GM18520 (cell line): ENCODE results near the gene SMIM27.
A peak's percentile ranks its signal among the peaks of the same experiment; 100 is the strongest.

Source experiments
- ATAC-seq: cut with Tn5 transposase; IDR thresholded peaks from one replicate; pipeline ENCODE4 v1.9.1; 2021; ENCODE audit not compliant: unreplicated experiment

SMIM27 gene

DNA sequence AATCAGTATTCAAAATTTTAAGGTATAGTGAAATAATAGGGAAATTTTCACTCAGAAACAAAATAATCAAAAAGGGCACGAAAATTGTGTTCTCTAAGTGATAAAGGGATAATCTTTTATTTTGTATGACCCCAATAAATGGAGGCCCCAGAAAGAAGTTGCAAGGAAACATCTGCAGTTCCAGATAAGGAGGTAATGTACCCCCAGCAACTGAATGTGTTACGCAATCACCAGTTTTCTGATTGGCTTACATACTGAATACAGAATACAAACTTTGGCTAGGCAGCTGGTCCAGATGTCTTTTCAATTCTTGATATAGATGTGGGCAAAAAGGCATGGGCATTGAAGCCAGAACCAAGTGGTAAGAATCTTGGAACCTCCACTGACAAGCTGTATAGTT, 2.0 kb downstream of the SMIM27 start:
- no peak for ATAC-seq

DNA sequence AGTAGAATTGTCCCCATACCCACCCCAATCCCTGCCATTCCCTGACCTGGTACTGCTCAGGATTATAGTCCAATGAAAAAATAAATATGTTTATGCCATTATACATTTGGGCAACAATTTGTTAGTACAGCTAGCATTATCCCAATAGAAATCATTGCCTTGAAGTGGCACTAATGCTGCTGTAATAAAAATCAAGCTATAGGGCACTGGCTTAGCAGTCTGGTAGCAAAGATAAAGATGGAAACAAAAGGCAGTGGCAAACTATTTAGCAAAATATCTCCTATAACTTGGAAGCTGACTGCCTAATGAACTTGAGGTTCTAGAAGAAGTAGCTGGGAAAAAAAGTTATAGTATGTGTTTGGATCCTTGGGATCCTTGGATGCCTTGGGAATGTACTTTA, 2.5 kb downstream of the SMIM27 start:
- no peak for ATAC-seq

DNA sequence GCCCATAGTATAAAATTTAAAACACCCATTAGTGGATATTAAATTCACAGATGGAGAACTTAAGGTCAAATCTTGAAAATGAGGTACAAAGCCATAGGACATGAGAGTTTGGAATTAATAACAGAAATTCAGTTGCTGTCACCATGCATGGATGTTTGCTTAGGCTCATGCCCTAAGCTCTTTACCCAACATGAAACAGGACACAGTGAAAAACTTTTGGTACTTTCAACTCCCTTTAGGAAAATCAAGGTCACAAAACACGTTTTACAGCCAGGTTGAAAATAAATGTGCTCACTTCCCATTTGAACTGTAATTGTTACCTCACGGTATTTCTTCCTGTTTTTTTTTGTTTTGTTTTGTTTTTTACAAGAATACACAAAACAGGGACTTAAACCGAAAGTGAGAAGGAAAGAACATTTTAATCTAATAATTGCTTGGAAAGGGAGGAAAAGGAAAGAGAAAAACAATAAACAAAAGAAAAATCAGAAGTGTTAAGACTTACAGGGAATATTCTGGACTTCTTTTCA, 6.3 kb downstream of the SMIM27 start:
- ATAC-seq: no peak

DNA sequence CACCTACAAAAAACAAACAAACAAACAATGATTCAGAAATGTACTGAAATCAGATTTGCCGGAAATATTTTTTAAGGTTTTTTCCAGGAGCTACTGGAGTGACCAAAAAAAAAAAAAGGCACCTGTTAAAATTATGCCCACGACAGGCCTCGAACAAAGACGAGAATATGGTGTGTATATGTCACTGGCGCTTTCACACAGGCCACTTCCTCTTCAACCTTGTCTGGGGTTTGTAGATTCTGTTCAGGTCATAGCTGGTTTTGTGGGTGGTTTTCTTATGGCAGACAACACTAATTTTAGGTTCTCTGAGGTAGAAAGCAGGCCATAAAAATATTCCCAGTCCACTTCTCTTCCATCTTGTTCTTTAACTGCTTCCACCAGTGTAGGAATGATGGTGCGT, 13.8 kb downstream of the SMIM27 start:
- ATAC-seq: no peak

DNA sequence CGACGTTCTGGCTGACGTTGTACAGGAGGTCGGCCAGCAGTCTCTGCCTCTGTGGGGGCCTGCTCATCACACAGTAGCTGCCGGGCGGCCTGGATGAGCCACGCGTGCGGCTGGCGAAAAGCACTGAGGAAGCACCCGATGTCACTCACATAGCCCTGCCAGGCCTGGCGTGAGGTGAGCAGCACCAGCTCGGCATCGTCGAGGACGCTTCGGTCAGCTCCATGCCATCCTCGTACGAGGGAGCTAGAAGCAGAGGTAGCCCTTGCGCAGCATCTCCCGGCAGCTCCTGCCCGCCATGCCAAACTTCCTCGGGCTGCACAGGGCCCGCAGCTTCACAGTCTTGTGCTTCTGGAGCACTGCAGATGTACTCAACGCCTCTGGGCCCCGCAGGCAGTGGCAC, 14.6 kb downstream of the SMIM27 start:
- no peak for ATAC-seq

DNA sequence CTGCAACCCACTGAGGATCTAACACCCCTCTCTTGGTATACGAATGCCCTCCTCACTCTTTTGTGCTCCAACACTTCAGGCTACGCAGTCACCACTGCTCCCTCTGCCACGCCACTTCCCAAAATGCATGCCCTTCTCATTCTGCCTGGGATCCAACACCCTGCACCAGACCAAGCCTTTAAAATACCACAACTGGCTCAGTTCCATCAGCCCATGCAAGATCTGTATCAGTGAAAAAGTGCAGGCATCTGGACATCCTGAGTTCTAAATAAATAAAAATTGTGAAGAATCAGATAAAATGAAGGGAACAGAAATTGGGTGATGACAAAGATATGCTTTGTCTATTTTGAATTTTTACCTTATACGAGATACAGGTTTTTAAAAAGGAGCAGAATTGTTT, 18.1 kb downstream of the SMIM27 start:
- no peak for ATAC-seq

DNA sequence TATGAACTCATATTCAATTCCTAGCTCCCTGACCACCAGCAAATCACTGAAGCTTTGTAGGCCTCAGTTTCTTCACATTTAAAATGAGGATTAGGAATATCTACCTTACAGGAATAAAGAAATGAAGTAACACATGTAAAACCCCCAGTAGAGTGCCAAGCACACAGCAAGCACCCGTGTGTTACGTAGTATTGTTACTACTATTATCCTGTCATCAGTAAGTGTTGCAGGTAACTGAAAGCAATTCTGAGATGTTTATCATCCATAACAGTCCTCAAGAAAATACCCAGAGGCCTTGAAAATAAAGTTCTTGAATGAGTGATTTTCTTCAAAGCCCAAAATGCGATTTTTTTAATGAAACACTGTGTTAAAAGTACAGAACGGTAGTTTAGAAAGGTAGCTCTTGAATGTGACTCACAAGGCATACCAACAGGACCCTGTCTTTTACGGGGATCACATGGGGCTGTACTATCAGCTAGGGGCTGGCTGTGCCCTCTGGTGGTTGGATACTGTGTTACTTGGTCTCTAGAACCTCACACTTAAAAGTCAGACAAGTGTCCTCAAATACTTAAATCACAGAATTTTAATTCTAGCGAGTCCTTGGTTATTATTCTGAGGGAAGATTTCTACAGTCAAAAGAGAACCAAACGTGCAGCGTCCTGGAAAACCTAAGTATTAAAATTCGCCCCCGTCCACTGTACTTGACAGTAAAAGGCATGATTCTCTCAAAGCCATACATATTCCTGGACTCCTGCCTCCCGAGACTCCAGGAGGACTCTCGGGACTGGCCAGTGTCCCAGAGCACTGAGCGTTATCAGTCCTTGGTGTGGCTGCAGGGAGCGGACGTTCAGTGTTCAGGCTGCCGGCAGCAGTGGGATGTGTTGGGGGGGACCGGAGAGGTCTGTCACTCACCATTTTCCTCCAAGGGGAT, 20.1 kb downstream of the SMIM27 start:
- peak; percentile 91 for ATAC-seq

DNA sequence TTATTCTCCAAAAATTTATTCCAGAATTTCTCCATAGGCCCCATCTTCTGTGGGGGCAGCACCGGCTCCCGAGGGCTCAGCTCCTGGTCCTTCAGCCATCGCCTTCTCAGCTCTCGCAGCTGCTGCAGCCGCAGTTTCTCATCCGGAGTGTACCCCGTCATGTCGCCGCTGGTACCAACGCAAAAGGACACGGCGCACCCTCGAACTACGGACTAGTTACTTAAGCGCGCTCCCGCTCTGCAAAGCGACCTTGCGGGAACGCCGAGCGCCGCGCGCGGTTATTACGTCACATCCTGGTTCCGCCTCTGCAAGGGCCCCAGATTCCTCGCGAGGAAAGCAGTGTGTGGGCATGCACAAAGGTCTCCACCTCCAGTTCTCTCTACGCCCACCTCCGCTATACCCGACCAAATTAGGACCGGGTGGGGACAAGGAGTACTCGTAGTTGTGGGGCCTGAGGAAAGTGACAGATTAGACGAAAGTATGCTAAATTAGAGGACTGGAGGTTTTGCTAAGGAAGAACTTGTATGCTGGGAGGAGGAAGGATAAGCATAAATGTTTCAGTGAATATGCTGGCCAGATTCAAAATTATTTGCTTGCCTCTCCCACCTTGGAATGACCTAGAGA, 20.9 kb downstream of the SMIM27 start, which contains the start of gene NDUFB6:
Gene NDUFB6 (minus strand): TSS at position 260 of the 624 bp plus-strand sequence. CDS start 99 bp downstream, at position 161.
- ATAC-seq: peak; percentile 69

DNA sequence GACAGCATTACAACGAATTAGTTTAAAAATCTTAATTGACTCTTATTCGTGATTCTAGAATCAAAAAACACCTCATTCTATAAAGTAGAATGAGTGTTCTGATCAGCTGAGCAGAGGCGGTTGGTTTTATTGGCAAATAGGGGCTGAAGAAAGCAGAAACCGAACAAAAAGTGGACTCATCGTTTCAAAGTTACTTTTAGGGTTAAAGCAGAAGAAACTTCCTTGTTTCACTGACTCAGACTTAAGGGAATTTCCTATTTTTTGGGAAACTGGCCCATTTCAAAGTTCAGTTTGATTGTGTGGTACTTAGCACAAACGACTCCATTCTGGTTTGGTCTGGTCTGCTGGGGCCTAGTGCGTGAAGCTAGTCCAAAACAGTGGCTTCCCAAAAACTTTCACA, 21.7 kb downstream of the SMIM27 start:
- no peak for ATAC-seq

DNA sequence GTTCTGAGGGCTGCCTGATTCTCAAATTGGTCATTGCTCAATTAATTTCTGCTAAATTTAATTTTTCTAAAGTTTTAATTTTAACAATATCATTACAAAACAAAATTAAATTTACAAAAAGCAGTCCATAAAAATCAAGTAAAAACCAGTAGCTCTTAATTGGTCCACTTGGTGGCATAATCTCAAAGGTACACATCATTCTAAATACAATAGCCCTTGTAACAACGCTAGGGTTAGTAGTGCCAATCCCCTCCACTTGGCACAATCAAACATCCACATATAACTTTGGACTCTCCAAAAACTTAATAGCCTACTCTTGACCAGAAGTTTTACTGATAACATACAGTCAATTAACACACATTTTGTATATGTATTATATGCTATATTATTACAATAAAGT, 22.7 kb downstream of the SMIM27 start:
- no peak for ATAC-seq

DNA sequence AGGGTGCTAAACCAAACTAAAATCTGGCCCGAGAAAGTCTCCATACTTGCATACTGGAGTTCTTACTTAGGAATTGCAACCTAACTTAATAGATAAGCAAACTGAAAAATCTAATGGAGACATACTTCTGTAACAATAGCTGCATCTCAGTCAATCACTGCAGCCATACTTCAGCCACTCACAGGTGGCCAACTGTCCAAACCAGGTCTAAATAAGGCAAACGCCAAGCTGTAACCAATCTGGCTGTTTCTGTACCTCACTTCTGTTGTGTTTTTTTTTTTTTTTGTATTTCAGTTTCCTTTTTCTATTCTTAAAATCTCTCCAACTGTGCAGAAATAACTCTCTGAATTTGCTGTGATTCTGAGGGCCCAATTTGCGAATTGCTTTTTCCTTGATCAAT, 25.2 kb downstream of the SMIM27 start:
- no peak for ATAC-seq

DNA sequence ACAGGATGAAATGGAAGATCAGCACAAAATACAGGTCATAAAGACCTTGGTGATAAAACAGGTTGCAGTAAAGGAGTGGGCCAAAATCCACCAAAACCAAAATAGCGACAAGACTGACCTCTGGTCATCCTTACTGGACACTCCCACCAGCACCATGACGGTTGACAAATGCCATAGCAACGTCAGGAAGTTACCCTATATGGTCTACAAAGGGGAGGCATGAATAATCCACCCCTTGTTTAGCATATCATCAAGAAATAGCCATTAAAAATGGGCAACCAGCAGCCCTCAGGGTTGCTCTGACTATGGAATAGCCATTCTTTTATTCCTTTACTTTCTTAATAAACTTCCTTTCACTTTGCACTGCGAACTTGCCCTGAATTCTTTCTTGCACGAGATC, 26.8 kb downstream of the SMIM27 start:
- no peak for ATAC-seq

DNA sequence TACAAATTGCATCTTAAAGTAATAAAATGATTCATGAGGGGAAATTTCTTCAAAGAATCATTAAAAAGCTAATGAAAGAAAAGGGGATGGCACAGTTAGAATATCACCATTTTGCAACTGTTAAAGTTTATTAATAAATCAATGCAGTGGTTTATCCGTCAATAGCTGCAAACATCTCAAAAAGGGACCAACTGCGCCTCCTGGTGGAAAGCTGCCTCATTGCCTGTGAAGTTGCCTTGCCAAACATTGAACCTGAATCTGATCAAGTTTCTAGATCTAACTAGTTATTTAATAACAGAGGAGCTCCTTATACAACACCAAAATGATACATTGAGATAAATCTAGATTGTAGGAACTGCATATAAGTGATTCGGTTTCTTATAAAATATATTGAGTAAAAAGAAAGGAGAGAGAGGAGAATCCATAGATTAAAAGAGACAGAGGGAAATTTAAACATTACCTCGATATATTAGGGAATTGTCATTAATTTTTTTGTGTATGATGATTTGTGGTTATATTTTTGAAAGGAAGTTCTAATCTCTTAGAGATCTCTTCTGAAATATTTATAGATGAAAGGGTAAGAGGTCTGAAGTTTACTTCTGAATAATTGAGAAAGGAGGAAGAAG, 27.7 kb downstream of the SMIM27 start:
- no peak for ATAC-seq

DNA sequence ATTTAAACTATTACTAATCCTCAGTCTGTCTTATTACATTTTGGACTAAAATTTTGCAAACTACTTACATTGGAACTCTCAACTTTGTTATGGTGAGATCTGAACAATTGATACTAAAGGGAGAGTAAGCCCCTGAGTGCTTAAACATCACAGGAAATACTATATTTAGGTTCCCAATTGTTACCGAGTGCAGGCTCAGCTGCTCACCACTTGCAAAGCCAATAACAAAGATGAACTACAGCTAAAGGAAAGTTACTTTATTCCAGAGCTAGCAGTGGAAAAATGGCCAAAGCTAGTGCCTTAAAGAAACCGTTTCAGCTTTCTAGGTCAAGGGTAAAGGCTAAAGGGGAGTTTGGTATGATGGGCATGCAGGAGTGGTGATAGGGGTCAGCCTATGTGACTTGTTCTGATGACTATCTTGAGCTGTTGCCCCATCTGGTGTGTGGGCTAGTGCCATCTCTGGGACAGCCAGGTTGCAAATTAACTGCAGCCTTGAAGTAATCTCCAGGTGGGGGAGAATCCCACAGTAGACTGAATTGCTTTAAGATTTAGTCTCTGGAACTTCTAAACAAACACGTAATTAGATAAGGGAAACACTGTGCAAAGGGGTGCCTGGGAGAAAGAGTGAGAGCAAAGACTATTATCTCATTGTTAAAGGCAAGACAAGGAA, 28.6 kb downstream of the SMIM27 start:
- no peak for ATAC-seq

DNA sequence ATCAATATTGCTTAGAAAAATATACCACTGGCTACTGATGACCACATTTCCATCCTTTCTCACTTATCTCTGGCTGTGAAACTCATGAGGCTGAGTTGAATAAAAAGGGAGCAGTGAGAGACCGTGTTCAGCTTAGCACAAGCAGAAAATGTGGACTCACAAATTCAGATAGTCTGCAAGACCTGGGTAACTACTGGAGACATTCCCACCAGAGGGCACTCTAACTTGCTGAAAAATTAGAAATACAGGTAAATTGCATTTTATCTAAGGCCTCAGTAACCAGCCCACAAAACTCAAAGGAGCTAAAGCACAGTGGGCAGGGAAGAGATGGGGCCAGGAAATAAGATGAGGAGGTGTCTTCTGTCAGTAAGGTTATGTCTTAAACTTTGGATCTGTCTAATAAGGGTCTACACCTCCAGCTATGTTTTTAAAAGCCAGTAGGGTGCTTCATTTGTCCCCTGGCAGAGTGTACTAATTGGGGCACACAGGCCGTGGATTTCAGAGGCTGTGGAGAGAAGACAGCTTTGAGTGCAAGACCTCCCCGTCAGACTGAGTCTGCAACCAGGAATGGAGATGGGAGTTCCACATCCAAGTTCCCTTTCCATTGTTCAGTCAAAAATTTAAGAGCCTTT, 29.5 kb downstream of the SMIM27 start:
- ATAC-seq: no peak

DNA sequence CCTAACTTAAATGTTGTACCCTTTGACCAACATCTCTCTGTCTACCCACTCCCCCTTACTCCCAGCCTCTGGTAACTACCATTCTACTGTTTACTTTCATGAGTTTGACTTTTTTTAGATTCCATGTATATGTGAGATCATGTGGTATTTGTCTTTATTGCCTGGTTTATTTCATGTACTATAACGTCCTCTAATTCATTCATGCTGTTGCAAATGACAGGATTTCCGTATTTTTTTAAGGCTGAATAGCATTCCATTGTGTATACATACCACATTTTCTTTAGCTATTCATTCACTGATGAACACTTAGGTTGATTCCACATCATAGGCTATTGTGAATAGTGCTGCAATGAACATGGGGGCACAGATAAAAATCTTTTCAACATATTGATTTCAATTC, 32.7 kb downstream of the SMIM27 start:
- ATAC-seq: no peak

DNA sequence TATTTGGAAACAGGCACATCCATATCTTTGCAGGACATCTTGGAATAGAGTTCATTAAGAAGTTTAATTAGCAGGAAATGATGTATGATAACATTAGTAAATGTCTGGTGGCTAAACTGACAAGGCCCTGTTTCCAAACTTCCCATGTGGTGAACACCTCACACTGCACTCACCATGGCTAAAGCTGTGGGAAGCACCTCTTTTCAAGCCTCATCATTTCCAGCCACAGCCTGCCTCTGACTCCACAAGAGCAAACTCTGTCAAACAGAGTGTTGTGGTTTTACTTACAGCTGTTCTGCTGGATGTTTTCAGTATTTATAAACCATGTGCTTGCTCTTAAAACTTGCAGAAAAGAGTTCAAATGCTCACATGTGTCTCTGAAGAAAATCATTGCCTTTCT, 35.8 kb downstream of the SMIM27 start:
- ATAC-seq: no peak

DNA sequence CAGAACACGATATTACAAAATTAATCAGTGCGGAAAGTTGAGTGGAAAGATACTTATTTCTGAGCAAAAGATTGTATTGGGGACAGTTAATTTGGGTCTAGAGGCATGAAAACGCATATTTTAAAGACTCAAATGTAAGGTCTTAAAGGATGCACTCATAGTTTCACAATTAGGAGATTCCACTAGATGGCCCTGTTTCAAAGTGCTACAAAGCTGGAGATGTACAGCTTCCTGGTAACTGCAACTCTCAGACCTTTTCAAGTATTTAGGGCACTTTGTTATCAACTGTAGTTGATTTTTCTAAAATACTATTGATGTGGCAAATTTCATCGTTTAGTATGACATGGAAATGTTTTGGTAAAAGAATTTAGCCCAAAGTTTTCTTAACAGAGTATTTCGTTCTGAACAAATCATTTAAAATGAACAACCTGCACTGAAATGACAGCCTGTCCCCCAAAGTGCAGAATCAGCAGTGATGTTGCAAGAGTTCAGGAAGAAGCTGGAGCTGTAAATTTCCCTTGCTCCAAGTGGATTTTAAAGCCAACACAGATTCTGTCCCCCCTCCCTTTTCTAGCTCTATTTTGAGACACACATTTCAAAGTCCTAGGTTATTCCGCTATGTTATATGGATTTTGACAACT, 37.1 kb downstream of the SMIM27 start:
- no peak for ATAC-seq

DNA sequence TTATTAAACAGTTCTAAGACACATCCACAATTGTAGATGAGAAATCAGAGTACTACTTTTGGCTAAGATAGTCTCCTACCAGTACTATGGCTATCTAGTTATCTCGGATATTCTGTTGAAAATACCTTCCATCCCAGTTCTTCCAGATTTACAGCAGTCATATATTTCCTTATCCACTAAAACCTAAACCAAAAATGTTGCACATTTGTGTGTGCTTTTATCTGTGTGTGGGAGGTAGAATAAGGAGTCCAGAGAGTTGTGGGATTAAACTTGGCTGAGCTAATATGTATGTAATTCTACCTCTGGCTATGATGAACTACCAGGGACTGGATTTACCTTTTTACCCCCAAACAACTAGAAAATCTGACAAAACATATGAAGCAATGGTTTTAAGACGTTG, 38.3 kb downstream of the SMIM27 start:
- ATAC-seq: no peak

DNA sequence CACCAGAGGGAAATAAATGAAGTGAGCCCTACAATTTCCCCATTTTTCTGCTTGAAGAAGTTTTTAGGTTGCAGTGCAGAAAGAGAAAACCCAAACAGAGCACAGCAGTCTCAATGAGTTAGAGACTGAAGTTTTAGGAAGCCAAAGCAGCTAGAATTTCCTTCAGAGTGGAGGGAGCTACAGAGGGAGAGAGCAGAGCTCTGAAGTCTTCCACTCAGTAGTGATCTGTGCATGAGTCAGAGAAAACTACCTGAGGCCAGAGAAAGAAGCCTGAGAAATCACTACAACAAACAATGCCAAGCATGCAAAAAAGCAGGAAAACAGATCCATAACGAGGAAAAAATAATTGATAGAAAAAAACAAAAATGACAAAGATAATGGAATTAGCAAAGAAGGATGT, 38.8 kb downstream of the SMIM27 start:
- no peak for ATAC-seq
